Tibial nerve (tissue), 4 donors: Measurements from ENCODE around the gene RAB32.

Experiments
- CTCF ChIP-seq, 5 experiments: fragments of 200-600 bp in 3 of 5; fragments of 450-650 bp in 2 of 5; sonication (generic) in 3 of 5; IDR thresholded peaks; one replicate each; pipeline ENCODE4 v1.5.1; 2016 to 2019; ENCODE audit warnings: antibody characterized with exemption in 5 of 5, mild to moderate bottlenecking in 3 of 5, moderate library complexity in 2 of 5
- EP300 ChIP-seq, 2 donors: sonication (generic); formaldehyde crosslinking; IDR thresholded peaks; one replicate each; pipeline ENCODE4 v1.6.1; 2017; ENCODE audit warnings: antibody characterized with exemption in 2 of 2, mild to moderate bottlenecking in 1 of 2
- POLR2A ChIP-seq, 2 donors: fragments of 450-650 bp; IDR thresholded peaks; one replicate each; pipeline ENCODE4 v1.6.1; 2017; ENCODE audit warnings: antibody characterized with exemption in 2 of 2, mild to moderate bottlenecking in 2 of 2, moderate library complexity in 2 of 2

- TF ChIP-seq CTCF (IDR thresholded peaks at IDR 0.05) (no peak), POLR2A (IDR thresholded peaks at IDR 0.05) (no peak), EP300 (IDR thresholded peaks at IDR 0.05) (no peak)
Measured at GRCh38 chr6:146542881-146543210, 787 bp upstream of the RAB32 start.
